KMS-11 (cell line): ENCODE measurements around the gene YEATS4.

Source experiments
- H2AFZ ChIP-seq: fragments of 200-600 bp; sonication (generic); 2 replicates; pipeline ENCODE4 v1.6.1; 2016; ENCODE audit warnings: antibody characterized with exemption, mixed run types, low read depth
- H3K27ac ChIP-seq: fragments of 200-600 bp; sonication (generic); 2 replicates; pipeline ENCODE4 v1.6.1; 2016; ENCODE audit warnings: mild to moderate bottlenecking, mixed run types
- H3K27me3 ChIP-seq: fragments of 200-600 bp; sonication (generic); 2 replicates; pipeline ENCODE4 v1.6.1; 2017; ENCODE audit warnings: mild to moderate bottlenecking, low read depth, mixed run types, moderate library complexity; ENCODE audit not compliant: insufficient read depth
- H3K36me3 ChIP-seq: fragments of 200-600 bp; sonication (generic); 2 replicates; pipeline ENCODE4 v1.6.1; 2017; ENCODE audit warnings: mild to moderate bottlenecking, mixed run types; ENCODE audit not compliant: insufficient read depth
- H3K4me1 ChIP-seq: fragments of 200-600 bp; sonication (generic); 2 replicates; pipeline ENCODE4 v1.6.1; 2016; ENCODE audit warnings: mild to moderate bottlenecking, low read depth, mixed run types; ENCODE audit not compliant: poor library complexity, severe bottlenecking
- H3K4me2 ChIP-seq: fragments of 200-600 bp; sonication (generic); 2 replicates; pipeline ENCODE4 v1.7.0; 2016; ENCODE audit warnings: mild to moderate bottlenecking, mixed run types
- H3K4me3 ChIP-seq: fragments of 200-600 bp; sonication (generic); IDR thresholded peaks from 2 replicates; pipeline ENCODE4 v1.6.1; 2017; ENCODE audit warnings: low read depth, low read length, mixed read lengths; ENCODE audit not compliant: insufficient read depth
- H3K79me2 ChIP-seq: fragments of 200-600 bp; sonication (generic); 2 replicates; pipeline ENCODE4 v1.6.1; 2016; ENCODE audit warnings: low read depth, mixed run types; ENCODE audit not compliant: insufficient read depth
- H3K9ac ChIP-seq: fragments of 200-600 bp; sonication (generic); 2 replicates; pipeline ENCODE4 v1.6.1; 2016; ENCODE audit warnings: mild to moderate bottlenecking, mixed run types
- H4K20me1 ChIP-seq: fragments of 200-600 bp; sonication (generic); 2 replicates; pipeline ENCODE4 v1.6.1; 2016; ENCODE audit warnings: mild to moderate bottlenecking, mixed run types; ENCODE audit not compliant: insufficient read depth
- CTCF ChIP-seq: fragments of 200-600 bp; sonication (generic); conservative IDR thresholded peaks from 2 replicates; pipeline ENCODE4 v1.6.1; 2017; ENCODE audit warnings: low read depth, mild to moderate bottlenecking, antibody characterized with exemption, low read length, moderate library complexity, mixed read lengths

YEATS4 gene

GRCh38 chr12:69334158-69334557, 25.4 kb upstream of the YEATS4 start:
- H3K27me3 ChIP-seq, result no peaks in the 10 kb centered on the region
- H2AFZ ChIP-seq, result no peak overlapping the region
- no peaks in the 10 kb centered on the region for H3K36me3 ChIP-seq
- no peak overlapping the region for H3K4me2 ChIP-seq
- no peak overlapping the region for H3K4me3 ChIP-seq
- TF ChIP-seq CTCF, result no peak
- H3K79me2 ChIP-seq, result no peaks in the 10 kb centered on the region
- H3K4me1 ChIP-seq, result no peaks in the 10 kb centered on the region
- no peak overlapping the region for H3K9ac ChIP-seq
- H3K27ac ChIP-seq, result no peak overlapping the region
- no peaks in the 10 kb centered on the region for H4K20me1 ChIP-seq

GRCh38 chr12:69337311-69338090, 22.0 kb upstream of the YEATS4 start:
- no peak overlapping the region for H2AFZ ChIP-seq
- no peaks in the 10 kb centered on the region for H4K20me1 ChIP-seq
- no peak for TF ChIP-seq CTCF
- H3K4me1 ChIP-seq, result no peaks in the 10 kb centered on the region
- no peaks in the 10 kb centered on the region for H3K79me2 ChIP-seq
- no peak overlapping the region for H3K9ac ChIP-seq
- no peak overlapping the region for H3K4me2 ChIP-seq
- no peak overlapping the region for H3K4me3 ChIP-seq
- no peaks in the 10 kb centered on the region for H3K36me3 ChIP-seq
- H3K27me3 ChIP-seq, result no peaks in the 10 kb centered on the region
- H3K27ac ChIP-seq, result no peak overlapping the region

- TF ChIP-seq CTCF, result no peak
- Histone ChIP-seq H3K27ac (no peak overlapping the region), H3K4me3 (no peak overlapping the region), H2AFZ (no peak overlapping the region), H3K27me3 (no peaks in the 10 kb centered on the region), H3K36me3 (no peaks in the 10 kb centered on the region), H3K4me2 (no peak overlapping the region), H3K79me2 (no peaks in the 10 kb centered on the region), H3K4me1 (no peaks in the 10 kb centered on the region), H3K9ac (no peak overlapping the region), H4K20me1 (no peaks in the 10 kb centered on the region)
Measured at GRCh38 chr12:69338120-69338859, 21.3 kb upstream of the YEATS4 start.

- Histone ChIP-seq H3K27me3 (no peaks in the 10 kb centered on the region), H3K79me2 (no peaks in the 10 kb centered on the region), H3K4me1 (no peaks in the 10 kb centered on the region), H3K27ac (no peak overlapping the region), H3K36me3 (no peaks in the 10 kb centered on the region), H3K4me2 (no peak overlapping the region), H2AFZ (no peak overlapping the region), H3K9ac (no peak overlapping the region), H3K4me3 (no peak overlapping the region), H4K20me1 (no peaks in the 10 kb centered on the region)
- no peak for TF ChIP-seq CTCF
Measured at GRCh38 chr12:69338936-69339335, 20.6 kb upstream of the YEATS4 start.
